Tibial artery (tissue), 4 donors: Measurements from ENCODE around the gene TTC34.

Source experiments
- DNase-seq, 2 donors: peaks; one replicate each; pipeline ENCODE4 v3.0.0-alpha.2; 2019
- H3K27ac ChIP-seq, 2 donors: fragments of 200-600 bp; sonication (generic) in 1 of 2; 1 replicate in 1 of 2; 2 replicates in 1 of 2; pipeline ENCODE4 v1.5.1; 2018 to 2019; ENCODE audit warnings: mild to moderate bottlenecking in 1 of 2
- H3K27me3 ChIP-seq, 2 donors: fragments of 200-600 bp; sonication (generic) in 1 of 2; one replicate each; pipeline versions ENCODE4 v1.5.1 to v1.6.0; 2016 to 2019
- H3K36me3 ChIP-seq, 3 donors: fragments of 200-600 bp; sonication (generic) in 2 of 3; one replicate each; pipeline ENCODE4 v1.5.1; 2016 to 2019; ENCODE audit warnings: mild to moderate bottlenecking in 2 of 3
- H3K4me1 ChIP-seq, 4 donors: fragments of 200-600 bp; sonication (generic) in 2 of 4; 1 replicate in 3 of 4; 2 replicates in 1 of 4; pipeline ENCODE4 v1.5.1; 2016 to 2019
- H3K4me3 ChIP-seq, 2 donors: fragments of 200-600 bp; sonication (generic) in 1 of 2; 1 replicate in 1 of 2; 2 replicates in 1 of 2; pipeline ENCODE4 v1.5.1; 2018 to 2019; ENCODE audit warnings: mild to moderate bottlenecking in 2 of 2
- H3K9me3 ChIP-seq, 3 donors: fragments of 200-600 bp; sonication (generic) in 1 of 3; one replicate each; pipeline ENCODE4 v1.5.1; 2016 to 2019
- intact Hi-C: fragments of 100-400 bp; cut with DNase I; formaldehyde crosslinking; loops from one replicate; pipeline ENCODE4 v1.15.0; 2023; ENCODE audit warnings: low total_unique reads
- TF ChIP-seq, protein P1 (sequence below), 2 experiments: fragments of 200-600 bp in 1 of 2; fragments of 450-650 bp in 1 of 2; IDR thresholded peaks; one replicate each; pipeline ENCODE4 v1.5.1; 2017 to 2019; ENCODE audit warnings: antibody characterized with exemption in 2 of 2, mild to moderate bottlenecking in 1 of 2, moderate library complexity in 1 of 2

The TTC34 gene

DNA sequence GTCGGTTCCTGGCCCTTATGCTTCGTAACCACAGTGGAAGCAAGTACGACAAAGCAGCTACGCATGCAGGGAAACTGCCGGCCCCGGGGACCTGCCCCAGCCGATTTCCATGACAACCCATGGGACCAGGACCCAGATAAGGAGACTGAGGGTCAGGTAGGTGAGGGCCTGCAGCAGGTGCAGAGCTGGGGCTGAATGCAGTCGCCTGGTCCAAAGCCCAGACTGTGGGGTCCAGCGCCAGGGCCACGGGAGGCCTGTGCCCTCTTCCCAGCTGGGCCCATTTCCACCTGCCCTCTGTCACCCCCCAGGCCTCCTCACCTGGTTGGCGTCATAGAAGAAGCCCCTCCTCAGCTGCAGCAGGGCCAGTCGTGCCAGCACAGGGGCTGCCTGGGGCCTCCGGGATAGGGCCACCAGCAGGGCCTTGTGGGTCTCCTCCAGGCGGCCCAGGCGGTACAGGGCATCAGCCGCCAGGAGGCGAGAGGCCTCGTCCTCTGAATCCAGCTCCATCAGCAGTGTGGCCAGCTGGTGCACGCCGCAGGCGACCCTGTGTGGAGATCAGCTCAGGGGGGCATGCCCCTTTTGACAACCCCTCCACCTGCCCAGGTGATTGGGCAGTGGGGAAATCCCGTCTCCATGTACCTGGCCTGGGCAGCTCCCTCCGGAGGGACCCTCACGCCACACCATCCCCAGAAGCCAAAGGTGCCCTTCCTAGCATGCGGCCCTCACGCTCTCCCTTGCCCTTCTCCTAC, 14.2 kb downstream of the TTC34 start:
- H3K36me3 ChIP-seq, result no peaks in the 10 kb centered on the region
- TF ChIP-seq, protein P1, sequence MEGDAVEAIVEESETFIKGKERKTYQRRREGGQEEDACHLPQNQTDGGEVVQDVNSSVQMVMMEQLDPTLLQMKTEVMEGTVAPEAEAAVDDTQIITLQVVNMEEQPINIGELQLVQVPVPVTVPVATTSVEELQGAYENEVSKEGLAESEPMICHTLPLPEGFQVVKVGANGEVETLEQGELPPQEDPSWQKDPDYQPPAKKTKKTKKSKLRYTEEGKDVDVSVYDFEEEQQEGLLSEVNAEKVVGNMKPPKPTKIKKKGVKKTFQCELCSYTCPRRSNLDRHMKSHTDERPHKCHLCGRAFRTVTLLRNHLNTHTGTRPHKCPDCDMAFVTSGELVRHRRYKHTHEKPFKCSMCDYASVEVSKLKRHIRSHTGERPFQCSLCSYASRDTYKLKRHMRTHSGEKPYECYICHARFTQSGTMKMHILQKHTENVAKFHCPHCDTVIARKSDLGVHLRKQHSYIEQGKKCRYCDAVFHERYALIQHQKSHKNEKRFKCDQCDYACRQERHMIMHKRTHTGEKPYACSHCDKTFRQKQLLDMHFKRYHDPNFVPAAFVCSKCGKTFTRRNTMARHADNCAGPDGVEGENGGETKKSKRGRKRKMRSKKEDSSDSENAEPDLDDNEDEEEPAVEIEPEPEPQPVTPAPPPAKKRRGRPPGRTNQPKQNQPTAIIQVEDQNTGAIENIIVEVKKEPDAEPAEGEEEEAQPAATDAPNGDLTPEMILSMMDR (IDR thresholded peaks at IDR 0.05), result no peak
- H3K4me3 ChIP-seq, result no peak overlapping the region
- peaks cover 0 to 66% of the 10 kb centered on the region in 2 donors for H3K27me3 ChIP-seq
- H3K27ac ChIP-seq, result no peak overlapping the region
- DNase-seq, result peak in 1 of 2 donors; percentile 51
- intact Hi-C loops, result loop anchor here (2.0 kb wide), 1 partner anchor 373 kb away; no protein-coding TSS in a partner anchor
- H3K9me3 ChIP-seq, result peaks cover 0 to 23% (median 12%) of the 10 kb centered on the region in 3 donors
- H3K4me1 ChIP-seq, result peaks cover 0 to 6% (median 0%) of the 10 kb centered on the region in 4 donors

DNA sequence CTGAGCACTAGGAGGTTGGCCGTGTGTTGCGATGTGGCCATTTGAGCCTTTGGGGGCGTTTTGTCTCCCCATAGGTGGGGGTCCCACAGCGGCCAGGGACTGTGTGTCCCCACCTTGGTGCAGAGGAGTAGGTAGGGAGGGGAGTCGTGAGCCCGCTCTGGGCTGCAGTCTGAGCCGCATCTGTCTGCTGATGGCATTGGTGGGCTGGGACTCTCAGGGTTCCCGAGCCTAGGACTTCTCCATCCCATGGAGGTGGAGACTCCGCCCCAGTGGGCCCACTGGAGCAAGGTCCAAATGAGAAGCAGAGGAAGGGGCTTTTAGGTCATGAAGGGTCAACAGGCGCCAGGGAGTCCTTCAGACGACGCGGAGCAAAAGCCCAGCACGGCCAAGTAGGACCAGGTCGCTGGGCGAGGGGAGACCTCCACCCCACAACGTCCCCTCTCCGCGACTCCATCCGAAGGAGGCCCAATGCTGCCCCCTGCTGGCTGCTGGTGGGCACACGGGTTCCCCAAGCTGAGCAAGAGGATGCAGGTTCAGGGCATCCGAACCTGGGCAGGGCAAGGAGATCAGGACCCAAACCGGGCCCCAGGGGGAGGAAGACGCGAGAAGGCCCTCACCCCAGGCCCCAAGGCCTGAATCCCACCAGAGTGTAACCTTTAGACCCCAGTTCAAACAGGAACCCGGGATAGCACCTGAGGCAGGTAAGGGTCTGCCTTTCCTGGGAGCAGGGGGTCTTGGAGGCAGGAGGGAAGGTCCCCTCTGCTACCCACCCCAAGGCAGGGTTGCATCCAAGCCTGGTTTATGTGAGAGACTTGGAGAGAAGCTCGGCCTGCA, 14.9 kb downstream of the TTC34 start:
- intact Hi-C loops, result loop anchor here (2.0 kb wide), 1 partner anchor 372 kb away; no protein-coding TSS in a partner anchor
- DNase-seq, result peak in 1 of 2 donors; percentile 71
- TF ChIP-seq, protein P1 (IDR thresholded peaks at IDR 0.05), result peak; percentile 54 to 60
- Histone ChIP-seq H3K4me1 (peaks cover 0 to 6% (median 0%) of the 10 kb centered on the region in 4 donors), H3K27me3 (peaks cover 0 to 65% of the 10 kb centered on the region in 2 donors), H3K27ac (no peak overlapping the region), H3K9me3 (peaks cover 0 to 21% (median 15%) of the 10 kb centered on the region in 3 donors), H3K36me3 (no peaks in the 10 kb centered on the region), H3K4me3 (no peak overlapping the region)

DNA sequence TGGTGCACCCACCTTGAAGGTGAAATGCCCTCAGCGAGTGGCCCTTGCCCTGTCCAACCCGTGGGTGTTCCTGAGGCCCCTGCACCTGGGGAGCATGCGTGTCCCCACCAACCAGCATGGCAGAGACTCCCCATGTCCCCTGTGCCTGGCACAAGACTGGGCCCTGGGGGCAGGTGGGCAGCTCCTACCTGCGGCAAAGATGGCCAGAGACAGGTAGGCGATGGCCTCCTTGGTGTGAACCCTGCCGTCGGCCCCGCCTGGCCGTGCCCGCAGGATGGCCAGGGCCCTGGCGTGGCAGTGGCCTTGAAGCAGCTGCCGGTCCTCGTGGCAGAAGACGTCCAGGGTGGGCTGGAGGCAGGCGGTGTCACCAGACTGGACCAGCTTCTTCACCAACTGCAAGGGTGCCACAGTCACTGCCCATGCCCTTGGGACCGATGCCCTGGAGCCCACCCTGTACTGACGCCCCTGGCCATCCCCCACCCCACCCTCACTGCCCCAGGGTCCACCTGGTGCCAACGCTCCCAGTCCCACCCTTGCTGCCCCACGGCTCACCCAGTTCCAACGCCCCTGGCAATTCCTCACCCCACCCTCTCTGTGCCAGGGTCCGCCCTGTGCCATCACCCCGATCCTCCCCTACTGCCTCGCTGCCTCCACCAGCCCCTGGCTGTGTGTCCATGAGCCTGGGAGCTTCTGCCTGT, 15.7 kb downstream of the TTC34 start:
- H3K27me3 ChIP-seq, result peaks cover 0 to 58% of the 10 kb centered on the region in 2 donors
- TF ChIP-seq, protein P1 (IDR thresholded peaks at IDR 0.05), result no peak
- H3K4me1 ChIP-seq, result peaks cover 0 to 6% (median 0%) of the 10 kb centered on the region in 4 donors
- intact Hi-C loops, result loop anchor here (2.0 kb wide), 1 partner anchor 371 kb away; no protein-coding TSS in a partner anchor
- peaks cover 0 to 20% (median 17%) of the 10 kb centered on the region in 3 donors for H3K9me3 ChIP-seq
- no peak overlapping the region for H3K27ac ChIP-seq
- no peak overlapping the region for H3K4me3 ChIP-seq
- H3K36me3 ChIP-seq, result no peaks in the 10 kb centered on the region
- peak in 1 of 2 donors; percentile 61 for DNase-seq

DNA sequence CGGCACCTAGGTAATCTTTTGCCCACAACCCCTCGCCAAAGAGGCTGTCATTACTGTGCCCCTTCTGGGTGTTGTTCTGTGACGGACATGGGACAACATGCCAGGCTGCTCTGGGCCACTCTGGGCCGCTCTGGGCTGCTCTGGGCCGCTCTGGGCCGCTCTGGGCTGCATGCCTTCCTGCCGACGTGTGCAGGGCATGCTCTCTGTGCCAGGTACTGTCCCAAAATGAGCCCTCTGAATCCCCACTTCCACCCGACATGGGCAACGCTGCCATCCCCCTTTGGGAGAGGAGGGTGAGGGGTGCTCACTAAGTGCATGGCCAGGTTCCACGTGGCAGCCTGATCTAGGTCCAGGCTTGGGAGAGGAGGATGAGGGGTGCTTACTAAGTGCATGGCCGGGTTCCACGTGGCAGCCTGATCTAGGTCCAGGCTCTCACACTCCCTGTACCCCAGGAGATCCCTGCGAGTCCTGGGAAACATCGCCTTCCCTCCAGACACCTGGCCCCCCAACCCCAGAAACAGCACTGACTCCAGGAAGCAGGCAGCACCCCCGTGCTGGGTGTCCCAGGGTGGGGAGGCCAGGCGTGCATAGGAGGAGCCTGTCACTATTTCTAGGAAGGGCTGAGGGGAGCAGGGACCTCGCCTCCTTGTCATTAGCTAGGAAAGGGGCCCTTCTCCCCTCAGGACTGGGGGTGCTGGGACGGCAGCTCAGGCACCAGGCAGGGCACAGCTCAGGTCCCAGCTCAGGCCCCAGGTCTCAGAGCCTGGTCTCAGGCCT, 16.5 kb downstream of the TTC34 start:
- peak in 1 of 2 donors; percentile 50 for DNase-seq
- peaks cover 0 to 50% of the 10 kb centered on the region in 2 donors for H3K27me3 ChIP-seq
- intact Hi-C loops, result no loop called here

More for the DNA sequence above, 16.5 kb downstream of the TTC34 start:
- Histone ChIP-seq H3K4me1 (peaks cover 0 to 6% (median 0%) of the 10 kb centered on the region in 4 donors), H3K9me3 (peaks cover 0 to 25% (median 17%) of the 10 kb centered on the region in 3 donors), H3K36me3 (no peaks in the 10 kb centered on the region), H3K27ac (no peak overlapping the region), H3K4me3 (no peak overlapping the region)
- TF ChIP-seq, protein P1 (IDR thresholded peaks at IDR 0.05), result no peak
